Measurements from ENCODE around the gene ISG15.

The ISG15 gene

DNA sequence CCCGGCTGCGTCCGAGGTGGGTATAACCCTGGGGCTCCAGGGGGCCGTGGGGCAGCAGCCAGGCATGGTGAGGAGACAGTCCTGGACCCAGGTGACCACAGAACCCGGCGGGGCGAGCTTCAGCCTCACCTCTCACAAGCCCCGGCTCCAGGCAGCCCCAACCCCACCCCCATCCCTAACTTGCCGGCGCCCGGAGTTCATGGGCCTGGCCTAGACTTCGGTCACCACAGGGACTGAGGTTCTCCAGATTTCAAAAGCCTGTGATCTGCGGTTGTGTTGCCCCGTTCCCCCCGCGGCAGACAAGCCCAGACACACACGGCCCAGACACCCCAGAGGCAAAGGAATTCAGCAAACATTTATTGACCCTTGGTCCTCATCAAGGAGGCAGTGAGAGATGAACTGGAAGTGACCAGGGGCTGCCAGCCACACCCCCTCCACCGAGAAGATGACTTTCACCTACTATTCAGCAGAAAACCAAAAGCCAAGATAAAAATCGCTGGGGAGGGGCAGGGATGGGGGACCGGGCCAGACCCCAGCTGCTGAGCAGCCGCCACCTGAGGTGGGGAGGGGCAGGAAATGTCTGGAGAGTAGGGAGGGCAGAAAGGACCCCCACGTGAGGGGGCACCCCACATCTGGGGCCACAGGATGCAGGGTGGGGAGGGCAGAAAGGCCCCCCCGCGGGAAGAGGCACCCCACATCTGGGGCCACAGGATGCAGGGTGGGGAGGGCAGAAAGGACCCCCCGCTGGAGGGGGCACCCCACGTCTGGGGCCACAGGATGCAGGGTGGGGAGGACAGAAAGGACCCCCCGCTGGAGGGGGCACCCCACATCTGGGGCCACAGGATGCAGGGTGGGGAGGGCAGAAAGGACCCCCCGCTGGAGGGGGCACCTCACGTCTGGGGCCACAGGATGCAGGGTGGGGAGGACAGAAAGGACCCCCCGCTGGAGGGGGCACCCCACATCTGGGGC lies 17.3 kb upstream of the ISG15 start:
- no peak overlapping the region for H3K9ac ChIP-seq (ENCODE audit: low read length)
- no peaks in the 10 kb centered on the region for H4K20me1 ChIP-seq (ENCODE audit: insufficient read depth, low read length)
- H3K27ac ChIP-seq (ENCODE audit: low read depth, low read length, poor library complexity, severe bottlenecking): no peak overlapping the region
- no peaks in the 10 kb centered on the region for H3K4me1 ChIP-seq (ENCODE audit: insufficient read depth, low read length, severe bottlenecking)
- no peak overlapping the region for H3K4me2 ChIP-seq (ENCODE audit: low read length)
- H2AFZ ChIP-seq (ENCODE audit: low read length): no peak overlapping the region
- H3K27me3 ChIP-seq (ENCODE audit: insufficient read depth, low read length): no peaks in the 10 kb centered on the region; the same call in 1 of the 2 replicates
- H3F3A ChIP-seq (ENCODE audit: insufficient read depth, low read length): no peaks in the 10 kb centered on the region
- H3K9me3 ChIP-seq (ENCODE audit: low read length): no peaks in the 10 kb centered on the region
- TF ChIP-seq, protein P1, sequence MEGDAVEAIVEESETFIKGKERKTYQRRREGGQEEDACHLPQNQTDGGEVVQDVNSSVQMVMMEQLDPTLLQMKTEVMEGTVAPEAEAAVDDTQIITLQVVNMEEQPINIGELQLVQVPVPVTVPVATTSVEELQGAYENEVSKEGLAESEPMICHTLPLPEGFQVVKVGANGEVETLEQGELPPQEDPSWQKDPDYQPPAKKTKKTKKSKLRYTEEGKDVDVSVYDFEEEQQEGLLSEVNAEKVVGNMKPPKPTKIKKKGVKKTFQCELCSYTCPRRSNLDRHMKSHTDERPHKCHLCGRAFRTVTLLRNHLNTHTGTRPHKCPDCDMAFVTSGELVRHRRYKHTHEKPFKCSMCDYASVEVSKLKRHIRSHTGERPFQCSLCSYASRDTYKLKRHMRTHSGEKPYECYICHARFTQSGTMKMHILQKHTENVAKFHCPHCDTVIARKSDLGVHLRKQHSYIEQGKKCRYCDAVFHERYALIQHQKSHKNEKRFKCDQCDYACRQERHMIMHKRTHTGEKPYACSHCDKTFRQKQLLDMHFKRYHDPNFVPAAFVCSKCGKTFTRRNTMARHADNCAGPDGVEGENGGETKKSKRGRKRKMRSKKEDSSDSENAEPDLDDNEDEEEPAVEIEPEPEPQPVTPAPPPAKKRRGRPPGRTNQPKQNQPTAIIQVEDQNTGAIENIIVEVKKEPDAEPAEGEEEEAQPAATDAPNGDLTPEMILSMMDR (IDR thresholded peaks at IDR 0.05; ENCODE audit: low read length): no peak
- no peak for TF ChIP-seq EZH2 (IDR thresholded peaks at IDR 0.05; ENCODE audit: borderline replicate concordance, low read length)
- no peaks in the 10 kb centered on the region for H3K36me3 ChIP-seq (ENCODE audit: insufficient read depth, low read length)
- no peak overlapping the region for H3K4me3 ChIP-seq (ENCODE audit: low read depth, low read length, poor library complexity, severe bottlenecking)
- H3K9me2 ChIP-seq (ENCODE audit: low read depth, low read length): no peaks in the 10 kb centered on the region
- no peaks in the 10 kb centered on the region for H3K79me2 ChIP-seq (ENCODE audit: insufficient read depth, low read length)

DNA sequence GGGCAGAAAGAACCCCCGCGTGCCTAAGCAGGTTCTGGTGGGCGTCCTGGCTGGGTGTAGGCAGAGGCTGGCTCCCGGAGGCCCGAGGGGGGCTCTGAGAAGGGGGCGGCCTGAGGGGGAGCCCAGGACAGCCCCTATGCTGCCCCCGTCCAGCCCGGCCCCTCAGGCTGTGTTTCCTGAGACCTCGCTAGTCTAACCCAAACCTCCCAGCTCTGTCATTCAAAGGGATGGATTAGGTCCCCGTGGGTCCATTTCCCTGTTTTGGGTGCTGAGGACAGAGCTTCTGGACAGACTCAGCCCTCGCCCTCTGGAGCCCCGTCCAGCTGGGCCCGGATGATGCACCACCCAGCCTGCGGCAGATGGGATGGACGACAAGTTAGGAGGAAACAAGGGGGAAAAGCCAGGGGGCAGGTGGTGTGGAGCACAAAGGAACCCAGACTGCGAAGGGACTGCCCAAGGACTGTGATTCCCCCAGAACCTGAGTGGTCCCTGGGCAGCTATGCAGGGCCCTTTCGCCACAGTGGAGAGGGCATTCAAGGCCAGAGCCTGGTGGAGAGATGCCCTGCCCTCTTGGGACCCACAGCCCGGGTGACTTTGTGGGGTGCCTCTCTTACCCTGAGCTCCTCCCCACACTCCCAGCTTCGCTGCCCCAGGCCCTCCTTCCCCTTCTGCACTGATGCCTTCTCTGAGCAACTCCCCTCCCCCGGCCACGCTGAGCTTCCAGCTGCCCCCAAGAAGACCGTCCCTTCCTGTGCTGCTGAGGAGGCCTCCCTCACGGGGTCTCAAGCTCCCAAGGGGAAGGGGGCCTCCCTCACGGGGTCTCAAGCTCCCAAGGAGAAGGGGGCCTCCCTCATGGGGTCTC lies 16.2 kb upstream of the ISG15 start:
- H3K27ac ChIP-seq (ENCODE audit: low read depth, low read length, poor library complexity, severe bottlenecking): no peak overlapping the region
- no peak overlapping the region for H3K4me3 ChIP-seq (ENCODE audit: low read depth, low read length, poor library complexity, severe bottlenecking)
- no peaks in the 10 kb centered on the region for H4K20me1 ChIP-seq (ENCODE audit: insufficient read depth, low read length)
- no peaks in the 10 kb centered on the region for H3K4me1 ChIP-seq (ENCODE audit: insufficient read depth, low read length, severe bottlenecking)
- no peak overlapping the region for H3K4me2 ChIP-seq (ENCODE audit: low read length)
- no peaks in the 10 kb centered on the region for H3K9me2 ChIP-seq (ENCODE audit: low read depth, low read length)
- no peaks in the 10 kb centered on the region for H3K36me3 ChIP-seq (ENCODE audit: insufficient read depth, low read length)
- no peaks in the 10 kb centered on the region; the same call in 1 of the 2 replicates for H3K27me3 ChIP-seq (ENCODE audit: insufficient read depth, low read length)
- no peak overlapping the region for H3K9ac ChIP-seq (ENCODE audit: low read length)
- no peaks in the 10 kb centered on the region for H3K79me2 ChIP-seq (ENCODE audit: insufficient read depth, low read length)
- H3K9me3 ChIP-seq (ENCODE audit: low read length): no peaks in the 10 kb centered on the region
- no peaks in the 10 kb centered on the region for H3F3A ChIP-seq (ENCODE audit: insufficient read depth, low read length)
- no peak overlapping the region for H2AFZ ChIP-seq (ENCODE audit: low read length)
- TF ChIP-seq, protein P1 (IDR thresholded peaks at IDR 0.05; ENCODE audit: low read length): no peak
- no peak for TF ChIP-seq EZH2 (IDR thresholded peaks at IDR 0.05; ENCODE audit: borderline replicate concordance, low read length)

GRCh38 chr1:997713-997992 lies 15.6 kb upstream of the ISG15 start:
- Histone ChIP-seq H3K9ac (ENCODE audit: low read length) (no peak overlapping the region), H3K27ac (ENCODE audit: low read depth, low read length, poor library complexity, severe bottlenecking) (no peak overlapping the region)

More at GRCh38 chr1:997713-997992, 15.6 kb upstream of the ISG15 start:
- no peak overlapping the region for H2AFZ ChIP-seq (ENCODE audit: low read length)
- H3K79me2 ChIP-seq (ENCODE audit: insufficient read depth, low read length): no peaks in the 10 kb centered on the region
- no peaks in the 10 kb centered on the region for H4K20me1 ChIP-seq (ENCODE audit: insufficient read depth, low read length)
- H3F3A ChIP-seq (ENCODE audit: insufficient read depth, low read length): no peaks in the 10 kb centered on the region
- H3K4me3 ChIP-seq (ENCODE audit: low read depth, low read length, poor library complexity, severe bottlenecking): no peak overlapping the region
- TF ChIP-seq EZH2 (IDR thresholded peaks at IDR 0.05; ENCODE audit: borderline replicate concordance, low read length): no peak
- TF ChIP-seq, protein P1 (IDR thresholded peaks at IDR 0.05; ENCODE audit: low read length): no peak
- H3K9me3 ChIP-seq (ENCODE audit: low read length): no peaks in the 10 kb centered on the region
- H3K27me3 ChIP-seq (ENCODE audit: insufficient read depth, low read length): no peaks in the 10 kb centered on the region; the same call in 1 of the 2 replicates
- H3K9me2 ChIP-seq (ENCODE audit: low read depth, low read length): no peaks in the 10 kb centered on the region
- no peaks in the 10 kb centered on the region for H3K4me1 ChIP-seq (ENCODE audit: insufficient read depth, low read length, severe bottlenecking)
- no peak overlapping the region for H3K4me2 ChIP-seq (ENCODE audit: low read length)
- no peaks in the 10 kb centered on the region for H3K36me3 ChIP-seq (ENCODE audit: insufficient read depth, low read length)
